Uterus (tissue), 2 donors: Measurements from ENCODE around the gene CENPX.

Experiments used
- CTCF ChIP-seq, 4 experiments: fragments of 200-600 bp in 2 of 4; fragments of 450-650 bp in 2 of 4; sonication (generic) in 2 of 4; IDR thresholded peaks; one replicate each; pipeline ENCODE4 v1.5.1; 2016 to 2019; ENCODE audit warnings: antibody characterized with exemption in 4 of 4, mild to moderate bottlenecking in 2 of 4, moderate library complexity in 1 of 4
- POLR2A ChIP-seq, 2 donors: fragments of 450-650 bp; IDR thresholded peaks; one replicate each; pipeline ENCODE4 v1.6.1; 2016; ENCODE audit warnings: antibody characterized with exemption in 2 of 2, mild to moderate bottlenecking in 1 of 2, moderate library complexity in 1 of 2

GRCh38 chr17:82050761-82051641 is 28.3 kb upstream of the CENPX start:
- TF ChIP-seq CTCF (IDR thresholded peaks at IDR 0.05) (no peak), POLR2A (IDR thresholded peaks at IDR 0.05) (no peak)
